WERI-Rb-1 (cell line): ENCODE data around the gene KLHL30.

Experiments
- DNase-seq: peaks from one replicate; pipeline ENCODE4 v3.0.0-alpha.2; 2020
- H3K27ac ChIP-seq: fragments of 250-450 bp; sonication (Bioruptor Pico); 2 replicates; pipeline ENCODE4 v1.5.1; 2020; ENCODE audit warnings: mild to moderate bottlenecking, moderate library complexity
- H3K27me3 ChIP-seq: fragments of 250-450 bp; sonication (Bioruptor Pico); 2 replicates; pipeline ENCODE4 v1.5.1; 2021; ENCODE audit warnings: mild to moderate bottlenecking, low read depth, moderate library complexity; ENCODE audit not compliant: insufficient read depth, severe bottlenecking
- H3K36me3 ChIP-seq: fragments of 250-450 bp; sonication (Bioruptor Pico); 2 replicates; pipeline ENCODE4 v1.5.1; 2020; ENCODE audit warnings: mild to moderate bottlenecking, moderate library complexity
- H3K4me3 ChIP-seq: 2 replicates; pipeline ENCODE4 v1.5.1; 2011; ENCODE audit warnings: low read depth, mild to moderate bottlenecking, control low read depth, low read length
- H3K9me3 ChIP-seq: fragments of 250-450 bp; sonication (Bioruptor Pico); 2 replicates; pipeline ENCODE4 v1.5.1; 2021; ENCODE audit warnings: mild to moderate bottlenecking, moderate library complexity; ENCODE audit not compliant: severe bottlenecking
- CTCF ChIP-seq: IDR thresholded peaks from 2 replicates; pipeline ENCODE4 v1.5.1; 2011; ENCODE audit warnings: low read depth, mild to moderate bottlenecking, control low read depth, inconsistent platforms, low read length

Gene KLHL30

GRCh38 chr2:238097988-238098871 is 40.2 kb upstream of the KLHL30 start:
- Histone ChIP-seq H3K27me3 (no peaks in the 10 kb centered on the region), H3K27ac (no peak overlapping the region), H3K9me3 (no peaks in the 10 kb centered on the region), H3K4me3 (no peak overlapping the region), H3K36me3 (no peaks in the 10 kb centered on the region)
- TF ChIP-seq CTCF = no peak
- DNase-seq = peak; percentile 50

- no peak for TF ChIP-seq CTCF
- no peaks in the 10 kb centered on the region for H3K36me3 ChIP-seq
- peak overlapping the region; percentile 54 for H3K27ac ChIP-seq
- H3K4me3 ChIP-seq = no peak overlapping the region
- no peaks in the 10 kb centered on the region for H3K27me3 ChIP-seq
- H3K9me3 ChIP-seq = no peaks in the 10 kb centered on the region
- no peak for DNase-seq
These were observed 39.4 kb upstream of the KLHL30 start for GRCh38 chr2:238098901-238099713.

GRCh38 chr2:238099714-238100048 is 38.8 kb upstream of the KLHL30 start:
- no peak for TF ChIP-seq CTCF

DNA sequence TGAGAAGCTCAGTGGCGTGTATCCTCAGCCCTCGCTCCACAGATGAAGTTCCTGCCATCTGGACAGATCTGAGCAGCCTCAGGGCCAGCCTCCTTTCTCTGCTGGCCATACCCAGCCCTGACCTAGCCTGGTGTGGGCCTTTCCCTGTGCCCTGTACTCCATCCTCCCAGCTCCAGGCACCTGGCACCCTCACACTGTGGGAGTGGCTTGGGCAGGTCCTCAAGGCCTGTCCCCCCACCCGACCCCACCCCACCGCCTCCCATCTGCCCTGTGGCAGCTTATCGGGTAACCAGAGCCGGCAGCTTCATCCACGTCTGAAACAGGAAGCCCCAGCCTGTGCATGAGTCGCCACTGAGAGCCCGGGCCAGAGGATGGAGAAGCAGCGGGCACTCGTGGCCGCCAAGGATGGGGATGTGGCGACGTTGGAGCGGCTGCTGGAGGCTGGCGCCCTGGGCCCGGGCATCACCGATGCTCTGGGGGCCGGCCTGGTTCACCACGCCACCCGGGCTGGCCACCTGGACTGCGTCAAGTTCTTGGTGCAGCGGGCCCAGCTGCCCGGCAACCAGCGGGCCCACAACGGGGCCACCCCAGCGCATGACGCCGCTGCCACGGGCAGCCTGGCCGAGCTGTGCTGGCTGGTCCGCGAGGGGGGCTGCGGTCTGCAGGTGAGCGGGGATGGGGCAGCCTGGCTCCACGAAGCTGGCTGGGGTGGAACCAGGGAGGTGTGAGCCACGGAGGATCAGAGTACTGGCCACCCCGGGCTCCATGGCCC is 38.2 kb upstream of the KLHL30 start, which contains the start of gene ESPNL:
Gene ESPNL (plus strand): TSS at position 292 of the 772 bp plus-strand sequence. CDS start 80 bp downstream, at position 372.
- H3K27ac ChIP-seq = peak within 1 kb of the TSS; percentile 60
- H3K4me3 ChIP-seq = peak within 1 kb of the TSS; percentile 48
- no peak for TF ChIP-seq CTCF
- peak; percentile 86 for DNase-seq
- no peaks in the 10 kb centered on the region for H3K36me3 ChIP-seq
- no peaks in the 10 kb centered on the region for H3K9me3 ChIP-seq
- H3K27me3 ChIP-seq = no peaks in the 10 kb centered on the region

More at GRCh38 chr2:238099714-238100048, 38.8 kb upstream of the KLHL30 start:
- peak overlapping the region; percentile 54 for H3K27ac ChIP-seq
- no peaks in the 10 kb centered on the region for H3K27me3 ChIP-seq
- no peak for DNase-seq
- no peaks in the 10 kb centered on the region for H3K9me3 ChIP-seq
- H3K4me3 ChIP-seq = no peak overlapping the region
- no peaks in the 10 kb centered on the region for H3K36me3 ChIP-seq

DNA sequence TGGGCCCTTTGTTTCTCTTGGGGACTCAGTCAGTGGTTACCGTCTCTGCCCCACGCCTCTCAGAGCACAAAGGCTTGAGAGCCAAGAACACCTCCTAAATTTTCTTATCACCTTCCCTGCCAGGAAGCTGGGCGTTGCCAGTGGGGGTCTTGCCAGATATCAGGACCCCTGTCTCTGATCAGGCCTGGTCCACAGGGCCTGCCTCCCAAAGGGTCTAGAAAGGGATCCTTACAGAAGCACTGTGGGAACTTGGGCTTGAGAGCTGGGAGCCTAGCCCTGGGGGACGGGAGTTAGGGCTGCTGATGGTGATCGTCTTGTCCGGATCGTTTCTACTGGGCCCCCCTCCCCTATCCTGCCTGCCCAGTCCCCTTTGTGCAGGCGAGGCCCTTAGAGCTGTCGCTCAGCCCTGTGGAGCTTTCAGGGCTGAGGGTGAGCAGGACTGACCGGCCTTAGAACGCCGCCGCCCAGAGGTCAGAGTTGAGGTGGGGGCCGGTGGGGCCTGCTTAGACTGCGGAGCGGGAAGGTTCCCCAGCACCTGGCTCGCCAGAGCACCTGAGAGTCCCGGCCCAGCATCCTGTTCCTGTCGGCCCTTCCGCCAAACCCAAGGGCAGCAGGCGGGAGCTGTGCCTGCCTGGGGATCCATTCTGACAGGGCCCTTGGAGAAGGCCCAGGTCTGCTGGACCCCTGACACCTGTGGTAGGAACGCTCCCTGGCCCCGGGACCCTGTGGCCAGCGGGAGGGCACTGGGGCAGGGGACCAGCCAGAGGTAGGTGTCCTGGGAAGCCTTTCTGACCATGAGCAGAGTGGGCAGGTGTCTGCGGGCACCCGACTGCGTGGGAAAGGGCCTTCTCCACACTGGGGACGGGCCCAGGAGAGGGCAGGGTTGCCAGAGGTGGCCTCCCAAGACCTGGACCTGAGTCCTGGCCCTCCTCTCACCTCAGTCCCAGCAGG is 37.4 kb upstream of the KLHL30 start:
- peak overlapping the region; percentile 48 for H3K4me3 ChIP-seq
- no peaks in the 10 kb centered on the region for H3K27me3 ChIP-seq
- H3K36me3 ChIP-seq = no peaks in the 10 kb centered on the region
- peak; percentile 10 for DNase-seq
- no peak for TF ChIP-seq CTCF
- H3K27ac ChIP-seq = peak overlapping the region; percentile 60
- H3K9me3 ChIP-seq = no peaks in the 10 kb centered on the region
